Motor neuron (in vitro differentiated cells): ENCODE measurements around the gene GMCL2. TPM values are rescaled to one million over a fixed set of nuclear protein-coding genes. Genes with fewer than 3 reads are reported as not detected.

Experiments
- ATAC-seq, 8 experiments: fragments of 200-7000 bp; cut with Tn5 transposase; replicated peaks in 6 of 8; 2 replicates each; pipeline ENCODE4 v1.8.0; 2021; ENCODE audit warnings: mild to moderate bottlenecking in 8 of 8, moderate library complexity in 8 of 8
- H3K27ac ChIP-seq, 2 donors: fragments of 250-450 bp; sonication (Bioruptor Pico); 2 replicates each; pipeline ENCODE4 v1.9.0; 2021; ENCODE audit warnings: antibody characterized with exemption in 2 of 2, mild to moderate bottlenecking in 2 of 2, moderate library complexity in 1 of 2
- H3K4me1 ChIP-seq, 2 donors: fragments of 250-450 bp; sonication (Bioruptor Pico); replicated peaks in 1 of 2; 2 replicates each; pipeline ENCODE4 v1.6.1; 2021; ENCODE audit warnings: antibody characterized with exemption in 2 of 2, mild to moderate bottlenecking in 2 of 2, moderate library complexity in 1 of 2
- H3K4me3 ChIP-seq, 5 donors: fragments of 250-450 bp; sonication (Bioruptor Pico); 2 replicates each; pipeline ENCODE4 v1.9.0; 2021; ENCODE audit warnings: antibody characterized with exemption in 5 of 5, mild to moderate bottlenecking in 5 of 5, moderate library complexity in 4 of 5
- WGBS, 10 experiments: fragments of 450-650 bp; shearing (Covaris generic); methylation state at CpG; one replicate each; pipeline ENCODE4 v1.0.0; 2022; 5-methylcytosine and 5-hydroxymethylcytosine counted together
- in situ Hi-C, 9 experiments: fragments of 400-800 bp; cut with MboI; loops; one replicate each; pipeline ENCODE4 v1.15.0; 2021; ENCODE audit warnings: low sequenced_read_pairs in 9 of 9, low pct_unique_long_range_greater_than_20kb in 2 of 9; ENCODE audit not compliant: unreplicated experiment in 9 of 9
- total RNA-seq, 8 experiments: library from RNA; unstranded; fragments of 300-600 nt; gene quantifications; 2 replicates each; pipeline versions ENCODE4 v1.2.3 to v1.2.4, GENCODE V29; 2022

The GMCL2 gene
- total RNA-seq, 8 experiments from 2014 or later, result 0.08 to 0.24 (median 0.14) TPM; not detected in 5

DNA sequence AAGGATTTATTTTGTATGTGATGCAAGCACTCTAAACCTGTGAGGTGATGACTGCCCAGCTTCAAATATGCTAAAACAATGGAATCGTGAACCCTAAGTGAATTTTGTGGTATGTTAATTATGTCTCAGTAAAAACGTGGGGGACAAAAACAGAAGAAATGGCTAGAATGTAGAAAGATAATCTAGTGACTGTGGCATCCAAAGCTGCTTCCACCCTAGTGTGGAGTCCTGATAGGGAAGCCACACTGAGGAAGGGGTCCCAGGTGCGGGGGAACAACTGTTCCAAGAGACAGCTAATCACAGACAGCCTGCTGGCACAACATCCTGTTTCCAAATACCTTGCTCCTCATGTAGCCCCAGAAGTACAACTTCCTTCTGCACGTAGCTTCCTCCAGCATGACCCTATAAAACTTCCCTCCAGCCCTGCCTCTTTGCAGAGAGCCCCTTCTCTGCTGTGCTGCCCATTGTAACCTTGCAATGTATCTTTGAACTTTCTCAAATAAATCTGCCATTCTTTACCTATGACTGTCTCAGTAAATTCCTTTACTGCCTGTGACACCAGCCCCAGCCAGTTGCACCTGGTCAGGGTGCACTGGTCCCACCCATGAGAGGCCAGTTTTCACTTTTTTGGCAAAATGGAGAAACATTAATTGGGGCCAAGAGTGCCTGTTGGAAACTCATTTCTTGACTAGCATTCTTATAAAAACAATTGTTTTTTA, 4.9 kb downstream of the GMCL2 start:
- Histone ChIP-seq H3K4me1 (no peaks in the 10 kb centered on the region), H3K4me3 (no peak overlapping the region), H3K27ac (no peak overlapping the region)
- 21 to 100% (median 54%) methylated on average over 1 to 4 of the region's 4 CpGs for WGBS, 10 experiments
- no peak for ATAC-seq
- in situ Hi-C loops, result no loop called here

GRCh38 chr5:178180141-178180863, 6.9 kb downstream of the GMCL2 start:
- Histone ChIP-seq H3K4me3 (no peak overlapping the region), H3K4me1 (no peaks in the 10 kb centered on the region), H3K27ac (no peak overlapping the region)
- whole genome bisulfite sequencing, 10 experiments, result 0 to 63% (median 35%) methylated on average over 1 to 5 of the region's 9 CpGs
- ATAC-seq, result peak in 1 of 8 experiments; percentile 24
- in situ Hi-C loops, result no loop called here

GRCh38 chr5:178177569-178177968, 9.6 kb downstream of the GMCL2 start:
- no peak for ATAC-seq
- no peak overlapping the region for H3K27ac ChIP-seq
- H3K4me3 ChIP-seq, result no peak overlapping the region
- no peaks in the 10 kb centered on the region for H3K4me1 ChIP-seq
- 62 to 100% (median 85%) methylated on average over 1 to 5 of the region's 8 CpGs; no CpG with 5 or more reads in 5 of the 10 experiments for WGBS, 10 experiments
- in situ Hi-C loops, result no loop called here

GRCh38 chr5:178176791-178177190, 10.4 kb downstream of the GMCL2 start:
- H3K4me3 ChIP-seq, result no peak overlapping the region
- no peak for ATAC-seq
- in situ Hi-C loops, result no loop called here
- H3K4me1 ChIP-seq, result no peaks in the 10 kb centered on the region
- no peak overlapping the region for H3K27ac ChIP-seq
- 57 to 85% (median 71%) methylated on average over 1 to 5 of the region's 6 CpGs for WGBS, 10 experiments

- Histone ChIP-seq H3K27ac (no peak overlapping the region), H3K4me3 (no peak overlapping the region), H3K4me1 (no peaks in the 10 kb centered on the region)
- in situ Hi-C loops, result loop anchor here in 4 of 9 experiments (25.0 kb wide), 2 partner anchors 112 to 562 kb away; partner anchors contain the start of gene B4GALT7 (in 1 of the 4)
- no peak for ATAC-seq
- 46 to 100% (median 83%) methylated on average over 1 to 3 of the region's 3 CpGs; no CpG with 5 or more reads in 1 of the 10 experiments for WGBS, 10 experiments
Measured at GRCh38 chr5:178174456-178174855, 12.7 kb downstream of the GMCL2 start.

GRCh38 chr5:178170455-178170854, 16.7 kb downstream of the GMCL2 start:
- WGBS, 10 experiments, result 40 to 100% (median 67%) methylated on average over 1 to 2 of the region's 2 CpGs; no CpG with 5 or more reads in 3 of the 10 experiments
- in situ Hi-C loops, result loop anchor here in 4 of 9 experiments (25.0 kb wide), 2 partner anchors 108 to 558 kb away; partner anchors contain the start of gene B4GALT7 (in 1 of the 4)
- Histone ChIP-seq H3K27ac (no peak overlapping the region), H3K4me3 (no peak overlapping the region), H3K4me1 (no peaks in the 10 kb centered on the region)
- ATAC-seq, result peak in 3 of 8 experiments; percentile 68 to 99 (median 94)

DNA sequence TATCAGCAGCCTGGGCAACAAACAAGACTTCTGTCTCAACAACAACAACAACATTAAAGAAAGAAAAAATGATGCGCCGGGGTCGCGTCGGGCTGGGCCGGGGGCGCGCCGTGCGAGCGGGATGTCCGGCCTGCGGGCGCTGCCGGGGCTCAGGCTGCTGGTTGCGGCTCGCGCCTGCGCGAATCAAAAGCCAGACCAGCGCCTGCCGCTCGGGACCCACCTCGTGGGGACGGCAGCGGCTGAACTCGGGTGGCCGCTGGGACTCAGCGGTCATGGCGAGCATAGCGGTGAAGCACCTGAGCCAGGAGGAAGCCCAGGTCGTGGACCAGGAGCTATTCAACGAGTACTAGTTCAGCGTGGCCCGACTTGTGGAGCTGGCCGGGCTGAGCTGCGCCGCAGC, 21.6 kb downstream of the GMCL2 start:
- in situ Hi-C loops, result loop anchor here in 6 of 9 experiments (10.0 to 25.0 kb wide), 3 partner anchors 91 to 553 kb away; partner anchors contain the start of gene B4GALT7 (in 1 of the 6)
- ATAC-seq, result no peak
- Histone ChIP-seq H3K4me3 (no peak overlapping the region), H3K4me1 (no peaks in the 10 kb centered on the region), H3K27ac (no peak overlapping the region)
- 93 to 100% (median 95%) methylated on average over 2 to 16 of the region's 38 CpGs; no CpG with 5 or more reads in 6 of the 10 experiments for WGBS, 10 experiments

GRCh38 chr5:178163772-178164735, 23.1 kb downstream of the GMCL2 start:
- H3K4me3 ChIP-seq, result peak overlapping the region; percentile 6 to 22 (median 16)
- in situ Hi-C loops, result loop anchor here in 6 of 9 experiments (10.0 to 25.0 kb wide), 3 partner anchors 89 to 552 kb away; partner anchors contain the start of gene B4GALT7 (in 1 of the 6)
- WGBS, 10 experiments, result 11 to 64% (median 24%) methylated on average over 1 to 17 of the region's 33 CpGs
- no peaks in the 10 kb centered on the region for H3K4me1 ChIP-seq
- no peak overlapping the region for H3K27ac ChIP-seq
- peak; percentile 96 to 100 (median 98) for ATAC-seq

GRCh38 chr5:178162481-178162880, 24.7 kb downstream of the GMCL2 start:
- 69 to 90% (median 86%) methylated on average over 2 to 9 of the region's 9 CpGs; no CpG with 5 or more reads in 6 of the 10 experiments for WGBS, 10 experiments
- in situ Hi-C loops, result loop anchor here in 6 of 9 experiments (10.0 to 25.0 kb wide), 3 partner anchors 88 to 550 kb away; partner anchors contain the start of gene B4GALT7 (in 1 of the 6)

DNA sequence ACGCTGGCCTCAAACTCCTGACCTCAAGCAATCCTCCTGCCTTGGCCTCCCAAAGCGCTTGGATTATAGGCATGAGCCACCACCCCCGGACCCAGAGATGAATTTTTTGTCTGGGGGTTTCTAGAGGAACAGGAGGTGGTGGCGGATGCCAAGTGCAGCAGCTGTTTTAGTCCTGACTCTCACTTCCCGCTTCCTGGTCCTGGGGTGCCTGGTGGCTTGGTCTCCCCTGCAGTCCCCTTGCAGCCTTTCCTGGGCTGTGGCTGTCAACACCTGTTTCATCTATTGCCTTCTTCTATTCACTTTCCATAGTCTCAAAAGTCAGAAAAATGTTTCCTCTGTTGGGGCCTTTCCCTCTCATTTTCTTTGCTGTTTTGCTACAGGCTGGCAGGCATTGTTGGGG, 27.0 kb downstream of the GMCL2 start:
- ATAC-seq, result no peak
- 30 to 92% (median 81%) methylated on average over 1 to 4 of the region's 5 CpGs; no CpG with 5 or more reads in 2 of the 10 experiments for WGBS, 10 experiments
- no peaks in the 10 kb centered on the region for H3K4me1 ChIP-seq
- no peak overlapping the region for H3K4me3 ChIP-seq
- no peak overlapping the region for H3K27ac ChIP-seq
- in situ Hi-C loops, result loop anchor here in 6 of 9 experiments (10.0 to 25.0 kb wide), 3 partner anchors 85 to 548 kb away; partner anchors contain the start of gene B4GALT7 (in 1 of the 6)

More at GRCh38 chr5:178162481-178162880, 24.7 kb downstream of the GMCL2 start:
- ATAC-seq, result no peak
- no peak overlapping the region for H3K4me3 ChIP-seq
- no peaks in the 10 kb centered on the region for H3K4me1 ChIP-seq
- H3K27ac ChIP-seq, result no peak overlapping the region

- 60 to 94% (median 76%) methylated on average over 1 to 8 of the region's 8 CpGs; no CpG with 5 or more reads in 4 of the 10 experiments for WGBS, 10 experiments
- peaks cover 6 to 7% of the 10 kb centered on the region in 2 donors for H3K4me1 ChIP-seq
- no peak for ATAC-seq
- H3K4me3 ChIP-seq, result no peak overlapping the region
- in situ Hi-C loops, result loop anchor here in 4 of 9 experiments (10.0 to 25.0 kb wide), 3 partner anchors 80 to 543 kb away; partner anchors contain the start of gene B4GALT7 (in 1 of the 4)
- H3K27ac ChIP-seq, result no peak overlapping the region
Measured at GRCh38 chr5:178155065-178155464, 32.1 kb downstream of the GMCL2 start.
